ENCODE data around the gene RNF123. TPM values are rescaled to one million over a fixed set of nuclear protein-coding genes. Genes with fewer than 3 reads are reported as not detected.

RNF123 gene
- total and polyA plus RNA-seq, 2 experiments from 2014 or later: 21.6 to 22.8 TPM

GRCh38 chr3:49655731-49656285 lies 33.5 kb upstream of the RNF123 start:
- H3K79me2 ChIP-seq (ENCODE audit: insufficient read depth): no peaks in the 10 kb centered on the region
- H3K4me3 ChIP-seq: no peak overlapping the region
- no peak for DNase-seq
- H4K20me1 ChIP-seq (ENCODE audit: insufficient read depth): no peaks in the 10 kb centered on the region
- in situ Hi-C loops (cut with MboI): no loop called here
- no peak overlapping the region for H3K27ac ChIP-seq
- H2AFZ ChIP-seq: no peak overlapping the region
- no peaks in the 10 kb centered on the region for H3K9me2 ChIP-seq (ENCODE audit: insufficient read depth)
- H3F3A ChIP-seq (ENCODE audit: insufficient read depth): no peaks in the 10 kb centered on the region
- 78 to 85% methylated on average over 19 of the region's 19 CpGs for WGBS, 2 experiments (ENCODE audit: low coverage in 1 of 2, low lambda C conversion rate in 2 of 2, missing lambda C conversion rate in 2 of 2)
- no peaks in the 10 kb centered on the region for H3K4me1 ChIP-seq (ENCODE audit: insufficient read depth)
- no peaks in the 10 kb centered on the region for H3K36me3 ChIP-seq (ENCODE audit: low read depth)
- H3K4me2 ChIP-seq (ENCODE audit: unreplicated experiment): no peak overlapping the region
- H3K9me3 ChIP-seq (ENCODE audit: low read depth): no peaks in the 10 kb centered on the region
- no peak for TF ChIP-seq EZH2phosphoT487 (IDR thresholded peaks at IDR 0.05; ENCODE audit: insufficient read depth, low read depth)
- TF ChIP-seq EZH2 (IDR thresholded peaks at IDR 0.05; ENCODE audit: insufficient read depth, poor library complexity, severe bottlenecking): no peak
- H3K27me3 ChIP-seq (replicated peaks; ENCODE audit: insufficient read depth): 0 out of 2 replicates have a peak, but pooled peaks cover 12% of the 10 kb centered on the region
- no peak overlapping the region for H3K9ac ChIP-seq

- Histone ChIP-seq H3K4me3 (no peak overlapping the region), H3K79me2 (ENCODE audit: insufficient read depth) (no peaks in the 10 kb centered on the region)
- 11 to 13% methylated on average over 15 to 18 of the region's 18 CpGs for WGBS, 2 experiments (ENCODE audit: low coverage in 1 of 2, low lambda C conversion rate in 2 of 2, missing lambda C conversion rate in 2 of 2)
Measured at GRCh38 chr3:49656541-49657112, 32.7 kb upstream of the RNF123 start.

GRCh38 chr3:49657208-49657915 lies 32.0 kb upstream of the RNF123 start:
- H3K9me2 ChIP-seq (ENCODE audit: insufficient read depth): no peaks in the 10 kb centered on the region
- DNase-seq: no peak
- H3K79me2 ChIP-seq (ENCODE audit: insufficient read depth): no peaks in the 10 kb centered on the region
- H3K27me3 ChIP-seq (replicated peaks; ENCODE audit: insufficient read depth): 0 out of 2 replicates have a peak, but pooled peaks cover 12% of the 10 kb centered on the region
- H3K9me3 ChIP-seq (ENCODE audit: low read depth): no peaks in the 10 kb centered on the region
- TF ChIP-seq EZH2phosphoT487 (IDR thresholded peaks at IDR 0.05; ENCODE audit: insufficient read depth, low read depth) (no peak), EZH2 (IDR thresholded peaks at IDR 0.05; ENCODE audit: insufficient read depth, poor library complexity, severe bottlenecking) (no peak)
- H3K9ac ChIP-seq: no peak overlapping the region
- H3K4me3 ChIP-seq: no peak overlapping the region
- H3K4me1 ChIP-seq (ENCODE audit: insufficient read depth): no peaks in the 10 kb centered on the region
- WGBS, 2 experiments (ENCODE audit: low coverage in 1 of 2, low lambda C conversion rate in 2 of 2, missing lambda C conversion rate in 2 of 2): 79 to 84% methylated on average over 22 to 36 of the region's 36 CpGs
- H3K4me2 ChIP-seq (ENCODE audit: unreplicated experiment): no peak overlapping the region
- no peaks in the 10 kb centered on the region for H4K20me1 ChIP-seq (ENCODE audit: insufficient read depth)
- H2AFZ ChIP-seq: no peak overlapping the region
- in situ Hi-C loops (cut with MboI): no loop called here
- no peaks in the 10 kb centered on the region for H3K36me3 ChIP-seq (ENCODE audit: low read depth)
- no peak overlapping the region for H3K27ac ChIP-seq
- H3F3A ChIP-seq (ENCODE audit: insufficient read depth): no peaks in the 10 kb centered on the region

More at GRCh38 chr3:49656541-49657112, 32.7 kb upstream of the RNF123 start:
- Histone ChIP-seq H3K9me2 (ENCODE audit: insufficient read depth) (no peaks in the 10 kb centered on the region), H3K36me3 (ENCODE audit: low read depth) (no peaks in the 10 kb centered on the region), H3K9me3 (ENCODE audit: low read depth) (no peaks in the 10 kb centered on the region), H2AFZ (no peak overlapping the region), H3K4me1 (ENCODE audit: insufficient read depth) (no peaks in the 10 kb centered on the region), H4K20me1 (ENCODE audit: insufficient read depth) (no peaks in the 10 kb centered on the region), H3F3A (ENCODE audit: insufficient read depth) (no peaks in the 10 kb centered on the region), H3K27ac (no peak overlapping the region), H3K9ac (no peak overlapping the region), H3K27me3 (replicated peaks; ENCODE audit: insufficient read depth) (0 out of 2 replicates have a peak, but pooled peaks cover 12% of the 10 kb centered on the region), H3K4me2 (ENCODE audit: unreplicated experiment) (no peak overlapping the region)
- peak; percentile 43 for DNase-seq
- in situ Hi-C loops (cut with MboI): no loop called here
- TF ChIP-seq EZH2 (IDR thresholded peaks at IDR 0.05; ENCODE audit: insufficient read depth, poor library complexity, severe bottlenecking): no peak
- TF ChIP-seq EZH2phosphoT487 (IDR thresholded peaks at IDR 0.05; ENCODE audit: insufficient read depth, low read depth): no peak

- Histone ChIP-seq H3K4me3 (no peak overlapping the region), H4K20me1 (ENCODE audit: insufficient read depth) (no peaks in the 10 kb centered on the region), H3K9ac (no peak overlapping the region), H3K27me3 (replicated peaks; ENCODE audit: insufficient read depth) (0 out of 2 replicates have a peak, but pooled peaks cover 12% of the 10 kb centered on the region), H3K79me2 (ENCODE audit: insufficient read depth) (no peaks in the 10 kb centered on the region), H3K27ac (no peak overlapping the region), H3K9me2 (ENCODE audit: insufficient read depth) (no peaks in the 10 kb centered on the region), H3F3A (ENCODE audit: insufficient read depth) (no peaks in the 10 kb centered on the region), H3K4me1 (ENCODE audit: insufficient read depth) (no peaks in the 10 kb centered on the region), H3K9me3 (ENCODE audit: low read depth) (no peaks in the 10 kb centered on the region), H2AFZ (no peak overlapping the region), H3K36me3 (ENCODE audit: low read depth) (no peaks in the 10 kb centered on the region), H3K4me2 (ENCODE audit: unreplicated experiment) (no peak overlapping the region)
- in situ Hi-C loops (cut with MboI): no loop called here
- WGBS, 2 experiments (ENCODE audit: low coverage in 1 of 2, low lambda C conversion rate in 2 of 2, missing lambda C conversion rate in 2 of 2): 37 to 52% methylated on average over 2 of the region's 2 CpGs
- no peak for DNase-seq
- TF ChIP-seq EZH2phosphoT487 (IDR thresholded peaks at IDR 0.05; ENCODE audit: insufficient read depth, low read depth): no peak
- no peak for TF ChIP-seq EZH2 (IDR thresholded peaks at IDR 0.05; ENCODE audit: insufficient read depth, poor library complexity, severe bottlenecking)
Measured at GRCh38 chr3:49658711-49659110, 30.6 kb upstream of the RNF123 start.
